ENCODE data around the gene ATP5F1D.

Gene ATP5F1D

GRCh38 chr19:1286487-1287353 is 45.2 kb downstream of the ATP5F1D start:
- Histone ChIP-seq H3K27me3 (ENCODE audit: control insufficient read depth, insufficient read depth, low read length) (peaks cover 38% of the 10 kb centered on the region), H3K9ac (ENCODE audit: low read length) (no peak overlapping the region), H3K36me3 (ENCODE audit: control insufficient read depth, insufficient read depth, low read length) (no peaks in the 10 kb centered on the region), H3K27ac (ENCODE audit: low read depth, low read length) (no peak overlapping the region), H3K4me3 (ENCODE audit: low read length) (peak overlapping the region; percentile 27), H3K4me1 (ENCODE audit: control insufficient read depth, insufficient read depth, low read length) (no peaks in the 10 kb centered on the region)

GRCh38 chr19:1287354-1288225 is 46.0 kb downstream of the ATP5F1D start:
- Histone ChIP-seq H3K9ac (ENCODE audit: low read length) (no peak overlapping the region), H3K4me3 (ENCODE audit: low read length) (no peak overlapping the region), H3K4me1 (ENCODE audit: control insufficient read depth, insufficient read depth, low read length) (no peaks in the 10 kb centered on the region), H3K27ac (ENCODE audit: low read depth, low read length) (no peak overlapping the region), H3K27me3 (ENCODE audit: control insufficient read depth, insufficient read depth, low read length) (peaks cover 34% of the 10 kb centered on the region), H3K36me3 (ENCODE audit: control insufficient read depth, insufficient read depth, low read length) (no peaks in the 10 kb centered on the region)

- H3K4me1 ChIP-seq (ENCODE audit: control insufficient read depth, insufficient read depth, low read length): no peaks in the 10 kb centered on the region
- no peak overlapping the region for H3K9ac ChIP-seq (ENCODE audit: low read length)
- H3K27me3 ChIP-seq (ENCODE audit: control insufficient read depth, insufficient read depth, low read length): peaks cover 33% of the 10 kb centered on the region
- no peaks in the 10 kb centered on the region for H3K36me3 ChIP-seq (ENCODE audit: control insufficient read depth, insufficient read depth, low read length)
- H3K4me3 ChIP-seq (ENCODE audit: low read length): no peak overlapping the region
- no peak overlapping the region for H3K27ac ChIP-seq (ENCODE audit: low read depth, low read length)
Observed at GRCh38 chr19:1288226-1288612, 46.7 kb downstream of the ATP5F1D start.

- Histone ChIP-seq H3K27me3 (ENCODE audit: control insufficient read depth, insufficient read depth, low read length) (peaks cover 30% of the 10 kb centered on the region), H3K36me3 (ENCODE audit: control insufficient read depth, insufficient read depth, low read length) (no peaks in the 10 kb centered on the region), H3K4me3 (ENCODE audit: low read length) (no peak overlapping the region), H3K9ac (ENCODE audit: low read length) (no peak overlapping the region), H3K4me1 (ENCODE audit: control insufficient read depth, insufficient read depth, low read length) (no peaks in the 10 kb centered on the region), H3K27ac (ENCODE audit: low read depth, low read length) (no peak overlapping the region)
Observed at GRCh38 chr19:1288833-1289685, 47.5 kb downstream of the ATP5F1D start.

GRCh38 chr19:1289686-1290025 is 48.1 kb downstream of the ATP5F1D start:
- H3K9ac ChIP-seq (ENCODE audit: low read length): no peak overlapping the region
- H3K36me3 ChIP-seq (ENCODE audit: control insufficient read depth, insufficient read depth, low read length): no peaks in the 10 kb centered on the region
- no peak overlapping the region for H3K4me3 ChIP-seq (ENCODE audit: low read length)
- H3K4me1 ChIP-seq (ENCODE audit: control insufficient read depth, insufficient read depth, low read length): no peaks in the 10 kb centered on the region
- H3K27me3 ChIP-seq (ENCODE audit: control insufficient read depth, insufficient read depth, low read length): peaks cover 26% of the 10 kb centered on the region
- H3K27ac ChIP-seq (ENCODE audit: low read depth, low read length): no peak overlapping the region

- Histone ChIP-seq H3K4me1 (ENCODE audit: control insufficient read depth, insufficient read depth, low read length) (no peaks in the 10 kb centered on the region), H3K9ac (ENCODE audit: low read length) (no peak overlapping the region), H3K27me3 (ENCODE audit: control insufficient read depth, insufficient read depth, low read length) (peaks cover 20% of the 10 kb centered on the region), H3K36me3 (ENCODE audit: control insufficient read depth, insufficient read depth, low read length) (no peaks in the 10 kb centered on the region), H3K4me3 (ENCODE audit: low read length) (no peak overlapping the region), H3K27ac (ENCODE audit: low read depth, low read length) (no peak overlapping the region)
Observed at GRCh38 chr19:1290196-1290702, 48.7 kb downstream of the ATP5F1D start.

- Histone ChIP-seq H3K27ac (ENCODE audit: low read depth, low read length) (no peak overlapping the region), H3K36me3 (ENCODE audit: control insufficient read depth, insufficient read depth, low read length) (no peaks in the 10 kb centered on the region), H3K9ac (ENCODE audit: low read length) (no peak overlapping the region), H3K4me1 (ENCODE audit: control insufficient read depth, insufficient read depth, low read length) (no peaks in the 10 kb centered on the region), H3K4me3 (ENCODE audit: low read length) (peak overlapping the region; percentile 27), H3K27me3 (ENCODE audit: control insufficient read depth, insufficient read depth, low read length) (peaks cover 20% of the 10 kb centered on the region)
Observed at GRCh38 chr19:1290703-1291651, 49.4 kb downstream of the ATP5F1D start.

GRCh38 chr19:1291761-1292418 is 50.3 kb downstream of the ATP5F1D start:
- Histone ChIP-seq H3K4me3 (ENCODE audit: low read length) (no peak overlapping the region), H3K36me3 (ENCODE audit: control insufficient read depth, insufficient read depth, low read length) (no peaks in the 10 kb centered on the region), H3K27me3 (ENCODE audit: control insufficient read depth, insufficient read depth, low read length) (peaks cover 15% of the 10 kb centered on the region), H3K27ac (ENCODE audit: low read depth, low read length) (no peak overlapping the region), H3K4me1 (ENCODE audit: control insufficient read depth, insufficient read depth, low read length) (no peaks in the 10 kb centered on the region), H3K9ac (ENCODE audit: low read length) (no peak overlapping the region)

- Histone ChIP-seq H3K27me3 (ENCODE audit: control insufficient read depth, insufficient read depth, low read length) (peaks cover 14% of the 10 kb centered on the region), H3K9ac (ENCODE audit: low read length) (no peak overlapping the region), H3K4me1 (ENCODE audit: control insufficient read depth, insufficient read depth, low read length) (no peaks in the 10 kb centered on the region), H3K36me3 (ENCODE audit: control insufficient read depth, insufficient read depth, low read length) (no peaks in the 10 kb centered on the region), H3K4me3 (ENCODE audit: low read length) (no peak overlapping the region), H3K27ac (ENCODE audit: low read depth, low read length) (no peak overlapping the region)
Observed at GRCh38 chr19:1292419-1293151, 51.0 kb downstream of the ATP5F1D start.

- Histone ChIP-seq H3K27me3 (ENCODE audit: control insufficient read depth, insufficient read depth, low read length) (peaks cover 5% of the 10 kb centered on the region), H3K9ac (ENCODE audit: low read length) (no peak overlapping the region), H3K36me3 (ENCODE audit: control insufficient read depth, insufficient read depth, low read length) (no peaks in the 10 kb centered on the region), H3K4me3 (ENCODE audit: low read length) (no peak overlapping the region), H3K4me1 (ENCODE audit: control insufficient read depth, insufficient read depth, low read length) (no peaks in the 10 kb centered on the region), H3K27ac (ENCODE audit: low read depth, low read length) (no peak overlapping the region)
Observed at GRCh38 chr19:1293782-1294604, 52.4 kb downstream of the ATP5F1D start.

All from rectal smooth muscle tissue (tissue), 1 donor.